ENCODE results near the gene PHACTR1.

PHACTR1 gene

GRCh38 chr6:12749531-12750379, 33.2 kb downstream of the PHACTR1 start:
- peak; percentile 42; the same call in 1 of the 3 replicates for ATAC-seq
- no peak for TF ChIP-seq ZFP3 (CRISPR knock-in tag; IDR thresholded peaks at IDR 0.05)
- TF ChIP-seq TCF4 (CRISPR knock-in tag; IDR thresholded peaks at IDR 0.05; ENCODE audit: borderline replicate concordance) = no peak
- no peak for TF ChIP-seq RARB (CRISPR knock-in tag; IDR thresholded peaks at IDR 0.05)
- TF ChIP-seq ISL1 (CRISPR knock-in tag; IDR thresholded peaks at IDR 0.05) = no peak
- no peak for TF ChIP-seq ZC3H10 (CRISPR knock-in tag; IDR thresholded peaks at IDR 0.05)

GRCh38 chr6:12750416-12750815, 33.8 kb downstream of the PHACTR1 start:
- TF ChIP-seq ZNF565 (CRISPR knock-in tag; conservative IDR thresholded peaks at IDR 0.05; ENCODE audit: low read depth) = no peak
- TF ChIP-seq PATZ1 (CRISPR knock-in tag; IDR thresholded peaks at IDR 0.05; ENCODE audit: borderline replicate concordance) = no peak
- ATAC-seq = no peak

GRCh38 chr6:12751694-12752325, 35.2 kb downstream of the PHACTR1 start:
- ATAC-seq = peak; percentile 81
- TF ChIP-seq TOX (CRISPR knock-in tag; IDR thresholded peaks at IDR 0.05; ENCODE audit: borderline replicate concordance) = no peak
- no peak for TF ChIP-seq ISL1 (CRISPR knock-in tag; IDR thresholded peaks at IDR 0.05)
- no peak for TF ChIP-seq CSRNP3 (CRISPR knock-in tag; IDR thresholded peaks at IDR 0.05)
- TF ChIP-seq PPARA (CRISPR knock-in tag; IDR thresholded peaks at IDR 0.05; ENCODE audit: borderline replicate concordance) = no peak
- TF ChIP-seq ZNF8 (CRISPR knock-in tag; IDR thresholded peaks at IDR 0.05) = no peak
- no peak for TF ChIP-seq POU6F1 (CRISPR knock-in tag; IDR thresholded peaks at IDR 0.05; ENCODE audit: borderline replicate concordance, low read depth)
- TF ChIP-seq RARB (CRISPR knock-in tag; IDR thresholded peaks at IDR 0.05) = no peak
- TF ChIP-seq BACH2 (CRISPR knock-in tag; IDR thresholded peaks at IDR 0.05; ENCODE audit: borderline replicate concordance) = no peak
- no peak for TF ChIP-seq ZFP30 (CRISPR knock-in tag; IDR thresholded peaks at IDR 0.05)
- no peak for TF ChIP-seq CREB5 (CRISPR knock-in tag; IDR thresholded peaks at IDR 0.05; ENCODE audit: low read depth)
- TF ChIP-seq GLIS3 (CRISPR knock-in tag; IDR thresholded peaks at IDR 0.05) = no peak
- no peak for TF ChIP-seq ZNF565 (CRISPR knock-in tag; conservative IDR thresholded peaks at IDR 0.05; ENCODE audit: low read depth)
- no peak for TF ChIP-seq OSR1 (CRISPR knock-in tag; IDR thresholded peaks at IDR 0.05)
- TF ChIP-seq CSDC2 (CRISPR knock-in tag; IDR thresholded peaks at IDR 0.05) = no peak

- no peak for TF ChIP-seq GLIS3 (CRISPR knock-in tag; IDR thresholded peaks at IDR 0.05)
- TF ChIP-seq ZC3H10 (CRISPR knock-in tag; IDR thresholded peaks at IDR 0.05) = no peak
- TF ChIP-seq CSDC2 (CRISPR knock-in tag; IDR thresholded peaks at IDR 0.05) = no peak
- TF ChIP-seq POU6F1 (CRISPR knock-in tag; IDR thresholded peaks at IDR 0.05; ENCODE audit: borderline replicate concordance, low read depth) = no peak
- TF ChIP-seq ZFP3 (CRISPR knock-in tag; IDR thresholded peaks at IDR 0.05) = no peak
- no peak for TF ChIP-seq ZFP30 (CRISPR knock-in tag; IDR thresholded peaks at IDR 0.05)
- no peak for TF ChIP-seq ARNTL (CRISPR knock-in tag; IDR thresholded peaks at IDR 0.05; ENCODE audit: borderline replicate concordance, low read depth)
- no peak for TF ChIP-seq CREB5 (CRISPR knock-in tag; IDR thresholded peaks at IDR 0.05; ENCODE audit: low read depth)
- TF ChIP-seq ESRRG (CRISPR knock-in tag; IDR thresholded peaks at IDR 0.05) = no peak
- no peak for ATAC-seq
These were observed 36.5 kb downstream of the PHACTR1 start for GRCh38 chr6:12753036-12753435.

Measured in SK-N-SH treated with all-trans-retinoic acid at 6 μM for 48 hours (cell line).